Measurements from ENCODE around the gene RCHY1. TPM values are rescaled to one million over a fixed set of nuclear protein-coding genes. Genes with fewer than 3 reads are reported as not detected.
"Not testable (repeated sequence)": the region's sequence is repeated elsewhere in the genome, so short reads cannot be mapped to it uniquely, and the experiment has no call there.

The RCHY1 gene
- 10 to 100 TPM in 11 of 12 donors, not detected in 1; 14.0 to 34.4 (median 30.1) TPM for polyA plus RNA-seq (ENCODE audit: insufficient read length in 12 of 12)
- long read RNA-seq, donor 1, full-length matches to known transcripts: 13 of 13 reads
- long read RNA-seq, donor 1, partial matches to known transcripts: 0 of 13 reads
- long read RNA-seq, donor 1, other reads (novel, unspliced or antisense): 0 of 13 reads
- long read RNA-seq, donor 2, full-length matches to known transcripts: 10 of 10 reads
- long read RNA-seq, donor 2, partial matches to known transcripts: 0 of 10 reads
- long read RNA-seq, donor 2, other reads (novel, unspliced or antisense): 0 of 10 reads
- long read RNA-seq, donor 3, full-length matches to known transcripts: 5 of 5 reads
- long read RNA-seq, donor 3, partial matches to known transcripts: 0 of 5 reads
- long read RNA-seq, donor 3, other reads (novel, unspliced or antisense): 0 of 5 reads
- long read RNA-seq, donor 4, full-length matches to known transcripts: 4 of 4 reads
- long read RNA-seq, donor 4, partial matches to known transcripts: 0 of 4 reads
- long read RNA-seq, donor 4, other reads (novel, unspliced or antisense): 0 of 4 reads
- long read RNA-seq, donor 5, full-length matches to known transcripts: 20 of 37 reads
- long read RNA-seq, donor 5, partial matches to known transcripts: 0 of 37 reads
- long read RNA-seq, donor 5, other reads (novel, unspliced or antisense): 17 of 37 reads
- long read RNA-seq, donor 6, full-length matches to known transcripts: 6 of 6 reads
- long read RNA-seq, donor 6, partial matches to known transcripts: 0 of 6 reads
- long read RNA-seq, donor 6, other reads (novel, unspliced or antisense): 0 of 6 reads
- long read RNA-seq, donor 7, full-length matches to known transcripts: 9 of 9 reads
- long read RNA-seq, donor 7, partial matches to known transcripts: 0 of 9 reads
- long read RNA-seq, donor 7, other reads (novel, unspliced or antisense): 0 of 9 reads
- long read RNA-seq, donor 8, full-length matches to known transcripts: 15 of 15 reads
- long read RNA-seq, donor 8, partial matches to known transcripts: 0 of 15 reads
- long read RNA-seq, donor 8, other reads (novel, unspliced or antisense): 0 of 15 reads
- long read RNA-seq, donor 9, full-length matches to known transcripts: 5 of 5 reads
- long read RNA-seq, donor 9, partial matches to known transcripts: 0 of 5 reads
- long read RNA-seq, donor 9, other reads (novel, unspliced or antisense): 0 of 5 reads
- long read RNA-seq, donor 10, full-length matches to known transcripts: 13 of 13 reads
- long read RNA-seq, donor 10, partial matches to known transcripts: 0 of 13 reads
- long read RNA-seq, donor 10, other reads (novel, unspliced or antisense): 0 of 13 reads
- long read RNA-seq, donor 11, full-length matches to known transcripts: 15 of 15 reads
- long read RNA-seq, donor 11, partial matches to known transcripts: 0 of 15 reads
- long read RNA-seq, donor 11, other reads (novel, unspliced or antisense): 0 of 15 reads

DNA sequence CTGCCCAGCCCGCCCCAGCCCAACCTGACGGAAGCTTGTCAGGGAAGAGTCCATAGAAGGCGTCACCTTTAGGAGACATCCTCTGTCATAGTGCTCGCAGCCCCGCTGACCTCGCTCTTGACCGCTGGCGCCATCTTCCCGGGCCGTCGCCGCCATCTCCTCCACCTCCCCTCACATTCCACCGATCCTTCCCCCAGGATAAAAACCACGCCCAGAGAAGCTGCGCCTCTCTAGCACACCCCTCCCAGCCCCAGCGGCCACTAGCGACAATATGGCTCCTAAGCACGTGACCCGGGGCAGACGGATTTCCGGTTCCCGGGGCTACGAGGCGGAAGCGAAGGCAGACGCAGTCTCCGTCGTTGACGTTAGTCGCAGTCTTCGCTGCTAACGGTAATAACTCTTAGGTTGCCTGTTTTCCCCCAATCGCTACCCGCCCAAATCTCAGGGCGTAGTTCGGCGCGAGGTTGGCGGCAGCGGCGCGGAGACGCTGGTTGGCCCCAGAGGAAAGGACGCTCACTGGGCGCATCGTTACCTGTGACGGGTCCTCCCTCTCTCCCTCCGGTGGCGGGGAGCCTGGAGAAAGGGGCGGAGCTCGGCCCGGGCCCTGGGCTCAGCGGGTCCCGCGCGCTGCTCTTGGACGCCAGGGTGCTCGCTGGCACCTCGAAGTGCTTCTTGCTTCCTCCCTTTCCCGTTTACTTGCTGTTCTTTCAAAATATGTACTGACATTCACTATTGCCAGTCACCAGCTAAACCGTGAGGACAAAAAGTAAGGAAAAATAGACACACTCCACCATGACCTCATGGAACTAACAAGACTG is at the start of gene RCHY1, which contains the start of gene THAP6:
Gene RCHY1, minus strand, starts transcription at position 273 of the 818 bp plus-strand sequence. Its CDS starts 117 bp downstream, at position 156.
Gene THAP6, plus strand, starts transcription at position 343 of the 818 bp plus-strand sequence. CDS start 980 bp downstream, outside the sequence.
- DNase-seq: peak; percentile 95

DNA sequence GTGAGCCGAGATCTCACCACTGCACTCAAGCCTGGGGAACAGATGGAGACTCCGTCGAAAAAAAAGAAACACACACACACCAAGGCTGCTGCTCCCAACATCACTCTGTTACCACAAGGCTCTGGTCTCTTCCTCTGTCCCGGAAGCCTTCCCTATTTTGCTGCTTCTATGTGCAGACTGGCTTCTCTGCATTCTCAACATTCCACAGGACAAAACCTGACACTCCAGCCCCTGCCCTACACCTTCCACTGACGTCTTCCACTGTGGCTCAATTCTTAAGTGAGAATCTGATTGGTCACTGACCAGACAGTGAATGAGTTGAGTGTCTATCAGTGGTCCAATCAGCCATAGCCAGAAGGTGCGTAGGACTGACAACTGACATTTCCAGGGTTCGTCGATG is 47.6 kb upstream of the RCHY1 start:
- DNase-seq: no peak

DNA sequence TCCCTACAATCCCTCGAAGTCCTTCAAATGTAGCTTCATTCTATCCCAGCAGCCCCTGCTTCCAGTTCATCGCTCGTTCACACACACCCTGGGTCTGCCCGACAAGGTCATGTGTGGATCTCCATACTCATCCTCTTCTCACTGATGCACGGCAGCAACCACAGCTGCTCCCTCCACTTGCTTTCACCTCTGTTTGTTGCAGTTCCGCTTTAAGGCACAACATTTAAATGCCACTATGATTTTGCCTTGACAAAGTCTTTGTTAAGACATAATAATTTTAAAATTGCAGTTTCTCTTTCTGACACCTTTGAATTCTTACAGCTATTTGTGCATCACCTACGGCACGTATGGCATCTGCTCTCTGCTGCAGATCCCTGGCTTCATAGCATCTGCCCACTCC is 43.5 kb upstream of the RCHY1 start:
- no peak for DNase-seq

DNA sequence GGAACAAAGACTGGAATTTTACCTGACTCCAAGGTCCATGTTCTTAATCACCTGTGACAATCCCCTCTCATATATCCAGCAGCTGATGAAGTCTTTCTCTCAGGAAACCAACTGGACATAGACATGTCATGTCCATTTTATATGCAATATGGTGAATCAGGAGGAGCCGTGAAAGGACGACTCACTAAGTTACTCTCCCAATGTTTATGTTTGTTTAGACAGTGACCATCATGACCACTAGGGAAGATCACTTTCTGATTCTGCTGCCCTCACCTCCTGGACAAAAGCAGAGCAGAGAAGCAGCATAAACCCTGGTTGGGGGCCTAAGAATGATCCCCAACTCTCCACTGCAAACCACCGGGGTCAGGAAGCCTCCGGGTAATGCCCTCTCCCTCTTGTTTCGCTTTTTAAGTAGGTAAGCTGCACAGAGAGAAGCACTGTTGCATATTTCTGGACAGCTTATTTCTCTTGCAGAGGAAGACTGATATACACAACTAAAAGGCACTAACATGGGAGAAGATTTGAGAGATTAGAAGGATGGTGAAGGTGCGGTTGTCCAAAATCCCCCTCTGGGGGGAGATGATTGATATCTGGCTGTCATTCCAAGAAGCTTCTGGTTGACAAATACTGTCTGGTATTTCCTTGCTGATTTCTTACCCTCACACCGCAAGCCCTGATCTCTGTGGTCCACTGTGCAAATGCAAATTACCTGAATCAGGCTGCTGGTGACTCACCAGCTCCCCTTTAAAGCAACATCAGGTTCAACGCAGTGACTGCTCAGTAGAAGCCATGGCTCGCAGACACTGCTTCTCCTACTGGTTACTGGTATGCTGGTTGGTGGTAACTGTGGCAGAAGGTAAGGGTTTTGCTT is 41.3 kb upstream of the RCHY1 start, which contains the start of gene ODAPH:
Gene ODAPH, plus strand, starts transcription at position 773 of the 871 bp plus-strand sequence. Its CDS starts 17 bp downstream, at position 790.
- no peak for DNase-seq

DNA sequence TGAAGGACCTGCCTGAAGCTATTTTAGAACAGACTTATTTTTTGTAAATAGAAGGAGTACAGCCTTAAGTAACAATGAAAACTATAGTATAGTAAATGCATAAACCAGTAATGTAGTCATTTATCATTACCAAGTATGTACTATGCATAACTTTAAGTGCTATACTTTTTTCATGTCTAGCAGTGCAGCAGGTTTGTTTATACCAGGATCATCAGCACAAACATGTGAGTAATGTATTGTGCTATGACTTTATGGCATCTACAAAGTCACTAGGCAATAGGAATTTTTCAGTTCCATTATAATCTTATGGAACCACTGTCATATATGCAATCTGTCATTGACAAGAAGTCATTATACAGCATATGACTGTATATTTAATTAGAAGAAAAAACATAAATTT is 38.2 kb upstream of the RCHY1 start:
- no peak for DNase-seq

DNA sequence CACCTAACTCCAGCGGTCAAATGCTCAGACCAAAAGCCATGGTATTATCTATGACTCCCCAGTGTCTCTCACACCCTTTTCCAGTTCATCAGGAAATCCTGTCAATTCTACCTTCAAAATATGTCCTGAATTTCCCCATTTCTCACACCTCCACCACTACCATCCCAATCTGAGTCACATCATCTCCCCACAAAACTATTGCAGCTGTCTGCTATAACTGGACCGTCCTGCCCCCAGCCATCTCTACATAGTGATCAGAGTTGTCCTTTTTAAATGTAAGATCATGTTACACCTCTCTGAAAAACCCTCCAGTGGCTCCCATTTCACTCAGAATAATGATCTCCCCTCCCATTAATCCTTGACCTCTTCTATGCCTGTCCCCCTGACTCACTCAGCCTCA is 34.8 kb upstream of the RCHY1 start:
- DNase-seq: no peak

DNA sequence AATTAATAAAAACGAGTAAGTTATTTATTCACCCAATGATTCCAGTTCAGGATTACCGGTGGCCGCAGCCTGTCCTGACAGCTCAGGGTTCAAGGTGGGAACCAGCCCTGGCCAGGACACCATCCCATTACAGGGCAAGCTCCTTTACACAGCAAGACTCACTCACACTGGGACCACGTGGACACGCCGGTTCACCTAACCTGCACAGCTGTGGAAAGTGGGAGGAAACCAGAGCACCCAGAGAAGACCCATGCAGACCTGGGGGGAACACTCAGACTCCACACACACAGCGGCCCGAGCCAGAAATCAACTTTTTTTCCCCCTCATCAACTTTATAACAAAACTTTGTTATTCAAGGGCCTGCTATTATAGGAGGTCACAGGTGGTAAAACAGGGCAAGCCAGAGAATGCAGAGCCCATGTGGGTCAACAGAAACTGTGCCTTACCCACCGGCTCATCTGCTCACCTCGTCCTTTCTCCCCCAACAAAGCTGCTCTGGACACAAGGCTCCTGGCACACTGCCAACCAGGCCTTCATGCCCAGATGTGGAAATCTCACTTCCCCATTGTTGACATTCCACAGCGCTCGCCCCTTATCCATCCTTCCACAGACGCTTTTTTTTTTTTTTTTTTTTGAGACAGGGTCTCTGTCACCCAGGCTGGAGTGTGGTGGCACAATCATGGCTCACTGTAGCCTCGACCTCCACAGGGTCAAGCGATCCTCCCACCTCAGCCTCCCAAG is 33.6 kb upstream of the RCHY1 start:
- DNase-seq: peak; percentile 13

DNA sequence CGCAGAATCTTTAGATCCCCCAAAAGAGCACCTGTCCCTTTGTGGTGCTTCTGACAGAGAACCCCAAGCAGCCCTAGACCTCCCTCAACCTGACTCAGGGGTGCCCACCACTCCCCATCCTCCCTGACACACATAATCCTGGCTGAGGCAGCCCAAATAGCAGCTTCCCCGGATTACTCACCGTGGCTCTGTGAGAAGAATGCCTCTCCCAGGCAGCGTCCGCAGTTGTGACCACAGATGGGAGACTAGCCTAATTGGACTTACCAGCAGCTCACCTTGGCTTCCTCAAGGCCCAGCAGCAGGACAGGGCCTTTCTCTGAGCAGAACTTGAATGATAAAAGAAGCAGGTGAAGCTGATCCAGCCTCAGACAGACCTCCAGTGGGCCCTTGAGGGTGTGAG is 31.3 kb upstream of the RCHY1 start:
- DNase-seq: no peak

DNA sequence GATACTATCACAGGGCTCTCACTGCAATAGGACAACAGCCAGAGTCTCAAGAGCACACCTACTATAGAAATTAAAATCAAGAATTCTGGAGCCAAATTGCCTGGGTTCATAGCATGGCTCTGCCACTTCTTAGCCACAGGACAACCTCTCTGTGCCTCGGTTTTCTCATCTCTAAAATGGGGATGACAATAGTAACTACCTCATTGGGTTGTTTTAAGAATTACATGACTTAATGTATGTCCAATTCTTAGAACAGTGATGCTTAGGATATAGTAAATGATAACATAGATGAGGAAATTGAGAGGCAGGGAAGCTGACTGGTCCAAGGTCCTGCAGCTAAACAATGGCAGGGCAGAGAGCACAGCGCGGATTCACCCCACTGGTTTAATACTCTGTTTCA is 30.7 kb upstream of the RCHY1 start:
- no peak for DNase-seq

DNA sequence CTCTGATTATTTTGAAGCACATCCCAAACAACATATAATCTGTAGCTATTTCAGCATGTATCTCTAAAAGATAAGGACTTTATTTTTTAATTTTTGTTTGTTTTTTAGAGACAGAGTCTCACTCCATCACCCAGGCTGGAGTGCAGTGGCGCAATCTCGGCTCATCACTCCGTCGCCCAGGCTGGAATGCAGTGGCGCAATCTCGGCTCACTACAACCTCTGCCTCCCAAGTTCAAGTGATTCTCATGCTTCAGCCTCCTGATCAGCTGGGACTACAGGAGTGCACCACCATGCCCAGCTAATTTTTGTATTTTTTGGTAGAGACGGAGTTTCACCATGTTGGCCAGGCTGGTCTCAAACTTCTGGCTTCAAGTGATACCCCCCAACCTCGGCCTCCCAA is 30.0 kb upstream of the RCHY1 start:
- not testable (repeated sequence) for DNase-seq

DNA sequence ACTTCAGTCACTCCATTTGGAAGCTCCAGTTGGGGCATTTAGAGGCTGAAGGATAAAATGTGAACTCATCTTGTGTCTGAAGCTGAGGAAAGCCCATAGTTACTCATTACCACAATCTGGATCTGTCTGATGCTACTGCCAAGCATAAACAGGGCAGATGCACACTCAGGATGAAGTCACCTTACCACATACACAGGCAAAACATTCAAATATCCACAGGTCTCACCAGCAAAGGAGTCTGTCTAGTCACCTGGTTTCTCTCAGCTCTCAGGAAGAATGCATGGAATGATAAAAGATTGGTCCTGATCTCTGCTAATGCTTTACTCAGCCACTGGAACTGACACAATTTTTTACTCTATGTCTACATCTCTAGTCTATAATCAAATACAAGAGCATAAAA is 28.6 kb upstream of the RCHY1 start:
- no peak for DNase-seq

DNA sequence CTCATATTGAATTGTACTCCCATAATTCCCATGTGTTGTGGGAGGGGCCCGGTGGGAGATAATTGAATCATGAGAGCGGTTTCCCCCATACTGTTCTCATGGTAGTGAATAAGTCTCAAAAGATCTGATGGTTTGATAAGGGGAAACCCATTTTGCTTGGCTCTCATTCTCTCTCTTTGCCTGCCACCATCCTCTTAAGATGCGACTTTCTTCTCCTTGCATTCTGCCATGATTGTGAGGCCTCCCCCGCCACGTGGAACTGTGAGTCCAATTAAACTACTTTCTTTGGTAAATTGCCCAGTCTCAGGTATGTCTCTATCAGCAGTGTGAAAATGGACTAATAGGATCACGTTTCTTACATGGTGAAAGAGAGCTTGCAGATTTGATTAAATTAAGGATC is 23.1 kb upstream of the RCHY1 start:
- DNase-seq: not testable (repeated sequence)

DNA sequence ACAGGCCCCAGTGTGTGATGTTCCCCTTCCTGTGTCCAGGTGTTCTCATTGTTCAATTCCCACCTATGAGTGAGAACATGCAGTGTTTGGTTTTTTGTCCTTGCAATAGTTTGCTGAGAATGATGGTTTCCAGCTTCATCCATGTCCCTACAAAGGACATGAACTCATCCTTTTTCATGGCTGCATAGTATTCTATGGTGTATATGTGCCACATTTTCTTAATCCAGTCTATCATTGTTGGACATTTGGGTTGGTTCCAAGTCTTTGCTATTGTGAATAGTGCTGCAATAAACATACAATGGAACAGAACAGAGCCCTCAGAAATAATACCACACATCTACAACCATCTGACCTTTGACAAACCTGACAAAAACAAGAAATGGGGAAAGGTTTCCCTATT is 19.7 kb upstream of the RCHY1 start:
- not testable (repeated sequence) for DNase-seq

DNA sequence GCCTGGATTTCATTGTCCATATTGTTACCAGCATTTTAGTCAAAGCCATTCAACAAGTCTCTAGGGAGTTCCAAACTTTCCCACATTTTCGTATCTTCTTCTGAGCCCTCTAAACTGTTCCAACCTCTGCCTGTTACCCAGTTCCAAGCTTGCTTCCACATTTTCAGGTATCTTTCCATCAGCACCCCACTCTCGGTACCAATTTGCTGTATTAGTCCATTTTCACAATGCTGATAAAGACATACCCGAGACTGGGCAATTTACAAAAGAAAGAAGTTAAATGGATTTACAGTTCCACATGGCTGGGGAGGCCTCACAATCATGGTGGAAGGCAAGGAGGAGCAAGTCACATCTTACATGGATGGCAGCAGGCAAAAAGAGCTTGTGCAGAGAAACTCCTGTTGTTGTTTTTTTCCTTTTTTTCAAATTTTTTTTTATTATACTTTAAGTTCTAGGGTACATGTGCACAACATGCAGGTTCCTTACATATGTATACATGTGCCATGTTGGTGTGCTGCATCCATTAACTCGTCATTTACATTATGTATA is 19.2 kb upstream of the RCHY1 start:
- not testable (repeated sequence) for DNase-seq

DNA sequence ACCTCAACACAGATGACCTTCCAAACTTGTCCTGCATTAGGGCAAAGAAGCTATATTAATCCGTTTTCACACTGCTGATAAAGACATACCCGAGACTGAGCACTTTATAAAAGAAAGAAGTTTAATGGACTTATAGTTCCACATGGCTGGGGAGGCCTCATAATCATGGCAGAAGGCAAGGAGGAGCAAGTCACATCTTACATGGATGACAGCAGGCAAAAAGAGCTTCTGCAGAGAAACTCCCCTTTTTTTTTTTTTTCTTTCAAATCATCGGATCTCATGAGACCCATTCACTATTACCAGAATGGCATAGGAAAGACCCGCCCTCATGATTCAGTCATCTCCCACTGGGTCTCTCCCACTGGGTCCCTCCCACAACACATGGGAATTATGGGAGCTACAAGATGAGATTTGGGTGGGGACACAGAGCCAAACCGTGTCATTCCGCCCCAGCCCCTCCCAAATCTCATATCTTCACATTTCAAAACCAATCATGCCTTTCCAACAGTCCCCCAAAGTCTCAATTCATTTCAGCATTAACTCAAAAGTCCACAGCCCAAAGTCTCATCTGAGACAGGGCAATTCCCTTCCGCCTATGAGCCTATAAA is 17.4 kb upstream of the RCHY1 start:
- not testable (repeated sequence) for DNase-seq

DNA sequence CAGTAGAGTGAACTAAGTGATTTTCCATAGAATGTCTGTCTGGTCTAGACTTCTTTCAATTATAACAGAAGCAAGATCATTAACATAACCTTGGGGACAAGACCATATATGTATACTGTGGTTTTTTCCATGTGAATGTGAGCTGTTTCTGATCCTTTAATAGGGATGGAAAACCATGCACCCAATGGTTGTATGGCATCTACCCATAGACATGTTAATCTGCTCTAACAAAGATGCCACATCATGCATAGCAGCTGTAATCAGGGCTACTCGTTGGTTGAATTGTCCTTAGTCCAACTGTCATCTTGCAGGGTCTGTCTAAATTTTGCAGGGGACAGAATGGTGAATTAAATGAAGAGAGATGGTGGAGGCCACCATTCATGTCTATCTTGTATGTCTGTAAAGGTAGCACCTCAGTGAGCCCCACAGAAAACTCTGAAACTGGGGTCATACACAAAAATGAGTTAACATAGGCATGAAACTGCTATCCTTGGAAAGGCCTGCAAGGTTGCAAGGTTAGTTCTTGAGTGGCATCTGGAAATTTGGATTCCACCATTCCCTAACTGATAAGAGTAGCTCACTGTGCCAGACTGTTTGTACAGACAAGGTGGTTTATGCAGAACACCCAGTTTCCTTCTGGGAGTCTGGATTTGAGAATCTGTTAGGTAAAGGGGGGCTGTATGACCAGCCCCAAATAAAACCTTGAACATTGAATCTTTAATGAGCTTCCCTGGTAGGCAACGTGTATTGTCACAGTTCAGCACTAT is 16.5 kb upstream of the RCHY1 start:
- no peak for DNase-seq

DNA sequence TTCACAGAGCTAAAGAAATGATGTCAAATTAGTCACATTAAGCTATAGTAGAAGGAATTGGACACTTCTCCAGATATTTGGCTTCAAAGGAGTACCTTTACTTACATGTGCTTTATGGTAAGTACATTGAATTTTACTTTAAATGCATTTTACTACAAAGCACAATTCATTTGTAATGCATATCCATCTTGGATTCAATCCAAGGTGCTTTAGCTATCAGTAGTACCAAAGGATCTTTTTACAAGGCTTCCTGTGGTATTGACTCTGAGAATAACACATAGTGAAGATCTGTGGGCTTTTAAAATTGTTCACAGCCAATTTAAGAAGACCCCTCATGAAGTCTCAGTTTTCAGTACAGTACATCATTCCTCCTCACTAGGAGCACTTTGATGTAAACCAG is 13.3 kb upstream of the RCHY1 start:
- DNase-seq: no peak

Data from muscle of arm (tissue), 14 donors.